ENCODE measurements around the gene UIMC1.
"Not testable (repeated sequence)": the region's sequence is repeated elsewhere in the genome, so short reads cannot be mapped to it uniquely, and the experiment has no call there.

- TF ChIP-seq, protein P1, sequence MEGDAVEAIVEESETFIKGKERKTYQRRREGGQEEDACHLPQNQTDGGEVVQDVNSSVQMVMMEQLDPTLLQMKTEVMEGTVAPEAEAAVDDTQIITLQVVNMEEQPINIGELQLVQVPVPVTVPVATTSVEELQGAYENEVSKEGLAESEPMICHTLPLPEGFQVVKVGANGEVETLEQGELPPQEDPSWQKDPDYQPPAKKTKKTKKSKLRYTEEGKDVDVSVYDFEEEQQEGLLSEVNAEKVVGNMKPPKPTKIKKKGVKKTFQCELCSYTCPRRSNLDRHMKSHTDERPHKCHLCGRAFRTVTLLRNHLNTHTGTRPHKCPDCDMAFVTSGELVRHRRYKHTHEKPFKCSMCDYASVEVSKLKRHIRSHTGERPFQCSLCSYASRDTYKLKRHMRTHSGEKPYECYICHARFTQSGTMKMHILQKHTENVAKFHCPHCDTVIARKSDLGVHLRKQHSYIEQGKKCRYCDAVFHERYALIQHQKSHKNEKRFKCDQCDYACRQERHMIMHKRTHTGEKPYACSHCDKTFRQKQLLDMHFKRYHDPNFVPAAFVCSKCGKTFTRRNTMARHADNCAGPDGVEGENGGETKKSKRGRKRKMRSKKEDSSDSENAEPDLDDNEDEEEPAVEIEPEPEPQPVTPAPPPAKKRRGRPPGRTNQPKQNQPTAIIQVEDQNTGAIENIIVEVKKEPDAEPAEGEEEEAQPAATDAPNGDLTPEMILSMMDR (IDR thresholded peaks at IDR 0.05; ENCODE audit: low read depth, low read length, poor library complexity, severe bottlenecking), result not testable (repeated sequence)
- TF ChIP-seq EZH2phosphoT487 (IDR thresholded peaks at IDR 0.05; ENCODE audit: borderline replicate concordance, low read length), result not testable (repeated sequence)
These were observed 134.0 kb downstream of the UIMC1 start for GRCh38 chr5:176872586-176872985.
